Right renal cortex interstitium (tissue), 3 donors: ENCODE measurements around the gene STPG4. TPM values are rescaled to one million over a fixed set of nuclear protein-coding genes. Genes with fewer than 3 reads are reported as not detected.
"Not testable (repeated sequence)": the region's sequence is repeated elsewhere in the genome, so short reads cannot be mapped to it uniquely, and the experiment has no call there.

Experiments
- DNase-seq, 3 donors: peaks; one replicate each; pipeline ENCODE4 v3.0.0-alpha.2; 2013; ENCODE audit warnings: low read depth in 3 of 3, low spot score in 2 of 3
- polyA plus RNA-seq, 3 donors: library from polyadenylated mRNA; unstranded; fragments of 120-200 nt; gene quantifications; one replicate each; pipeline ENCODE4 v1.2.1, GENCODE V29; 2013; ENCODE audit not compliant: insufficient read length in 3 of 3

STPG4 gene
- polyA plus RNA-seq, 3 donors: not detected

GRCh38 chr2:47129191-47129706 is 25.9 kb downstream of the STPG4 start:
- no peak for DNase-seq

DNA sequence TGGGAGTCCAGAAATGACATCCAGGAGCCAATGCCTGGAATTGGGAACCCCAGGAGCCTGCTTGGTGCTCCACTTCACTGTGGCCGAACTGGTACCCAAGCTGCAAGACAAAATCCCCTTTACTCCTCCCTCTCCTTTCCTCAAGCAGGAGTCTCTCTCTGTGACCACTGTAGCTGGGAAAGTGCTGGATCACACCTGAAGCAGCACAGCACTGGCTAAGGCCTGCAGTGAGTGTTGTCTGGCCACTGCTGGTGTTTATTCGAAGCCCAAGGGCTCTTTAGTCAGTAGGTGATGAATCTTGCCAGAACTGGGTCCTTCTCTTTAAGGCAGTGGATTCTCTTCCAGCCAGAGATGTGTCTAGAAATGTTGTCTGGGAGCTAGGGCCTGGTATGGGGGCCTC is 26.4 kb downstream of the STPG4 start:
- no peak for DNase-seq

DNA sequence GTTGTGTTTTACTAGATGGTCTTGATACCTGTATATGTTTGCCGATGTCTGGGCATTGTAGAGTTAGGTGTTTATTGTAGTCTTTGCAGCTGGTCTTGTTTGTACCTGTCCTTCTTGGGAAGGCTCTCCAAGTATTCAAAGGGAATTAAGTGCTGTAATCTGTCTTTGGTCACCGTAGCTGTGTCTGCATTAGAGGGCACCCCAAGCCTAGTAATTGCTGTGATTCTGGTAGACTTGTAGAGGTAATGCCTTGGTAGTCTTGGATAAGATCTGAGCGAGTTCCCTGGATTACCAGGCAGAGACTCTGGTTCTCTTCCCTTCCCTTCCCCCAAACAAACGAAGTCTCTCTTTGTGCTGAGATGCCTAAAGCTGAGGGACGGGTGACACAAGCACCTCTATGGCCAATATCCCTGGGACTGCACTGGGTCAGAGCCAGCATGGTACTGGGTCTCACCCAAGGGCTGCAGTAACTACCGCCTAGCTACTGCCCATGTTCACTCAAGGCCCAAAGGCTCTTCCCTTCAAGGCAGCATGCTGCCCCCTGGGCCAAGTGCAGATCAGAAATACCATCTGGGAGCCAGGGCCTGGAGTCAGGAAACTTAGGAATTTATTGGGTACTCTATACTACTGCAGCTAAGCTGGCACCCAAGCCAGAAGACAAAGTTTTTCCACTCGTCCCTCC is 27.1 kb downstream of the STPG4 start:
- no peak for DNase-seq

DNA sequence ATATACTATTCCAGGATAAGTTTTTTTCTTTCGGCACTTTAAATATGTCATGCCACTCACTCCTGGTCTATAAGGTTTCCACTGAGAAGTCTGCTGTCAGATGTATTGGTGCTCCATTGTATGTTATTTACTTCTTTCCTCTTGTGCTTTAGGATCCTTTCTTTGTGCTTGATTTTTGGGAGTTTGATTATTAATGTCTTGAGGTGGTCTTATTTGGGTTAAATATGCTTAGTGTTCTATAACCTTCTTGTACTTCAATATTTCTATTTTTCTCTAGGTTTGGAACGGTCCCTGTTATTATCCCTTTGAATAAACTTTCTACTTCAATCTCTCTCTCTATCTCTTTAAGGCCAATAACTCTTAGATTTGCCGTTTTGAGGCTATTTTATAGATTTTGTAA is 28.3 kb downstream of the STPG4 start:
- no peak for DNase-seq

DNA sequence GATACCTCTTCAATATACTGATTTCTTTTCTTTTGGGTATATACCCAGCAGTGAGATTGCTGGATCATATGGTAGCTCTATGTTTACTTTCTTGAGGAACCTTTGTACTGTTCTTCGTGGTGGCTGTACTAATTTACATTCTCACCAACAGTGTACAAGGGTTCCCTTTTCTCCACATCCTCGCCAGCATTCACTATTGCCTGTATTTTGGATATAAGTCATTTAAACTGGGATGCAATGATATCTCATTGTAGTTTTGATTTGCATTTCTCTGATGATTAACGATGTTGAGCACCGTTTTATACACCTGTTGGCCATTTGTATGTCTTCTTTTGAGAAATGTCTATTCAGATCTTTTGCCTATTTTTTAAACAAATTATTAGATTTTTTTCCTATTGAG is 30.4 kb downstream of the STPG4 start:
- not testable (repeated sequence) for DNase-seq

- DNase-seq: not testable (repeated sequence)
Observed at GRCh38 chr2:47120424-47120823, 34.7 kb downstream of the STPG4 start.

DNA sequence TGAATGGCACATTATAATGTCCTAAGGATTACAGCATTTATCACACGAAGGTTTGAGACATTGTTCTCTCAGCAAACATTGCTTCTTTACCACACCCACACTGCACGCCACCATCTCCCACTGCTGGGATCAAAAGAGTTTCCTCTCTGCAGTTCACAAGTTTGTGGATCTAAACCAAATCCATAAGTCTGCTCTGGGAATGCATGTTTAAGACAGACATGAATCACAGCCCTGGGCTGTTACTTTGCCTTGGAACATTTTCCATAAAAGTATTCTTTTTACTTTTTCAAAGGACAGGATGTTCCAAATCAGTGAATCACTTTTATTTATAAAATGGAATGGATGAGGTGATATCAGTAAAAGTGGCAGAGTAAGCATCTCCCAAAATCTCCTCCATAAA is 36.1 kb downstream of the STPG4 start:
- no peak for DNase-seq

DNA sequence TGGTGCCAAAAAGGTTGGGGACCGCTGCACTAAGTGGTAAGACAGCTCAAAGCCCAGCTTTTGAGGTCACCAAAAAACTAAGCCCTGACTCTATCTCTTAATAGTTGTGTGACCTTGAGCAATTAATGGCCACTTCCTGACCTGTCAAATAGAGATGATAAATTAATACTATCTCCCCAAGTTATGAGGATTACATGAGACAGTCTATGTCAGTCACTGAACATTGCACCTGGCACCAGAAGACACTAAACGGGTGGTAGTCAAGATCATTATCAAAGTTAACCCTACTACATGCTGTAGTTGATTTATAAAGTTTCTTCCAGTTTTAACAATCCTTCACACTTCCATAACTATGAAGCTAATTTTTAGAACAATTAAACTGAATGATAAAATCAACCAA is 36.5 kb downstream of the STPG4 start:
- no peak for DNase-seq

GRCh38 chr2:47112665-47113435 is 42.3 kb downstream of the STPG4 start:
- no peak for DNase-seq

DNA sequence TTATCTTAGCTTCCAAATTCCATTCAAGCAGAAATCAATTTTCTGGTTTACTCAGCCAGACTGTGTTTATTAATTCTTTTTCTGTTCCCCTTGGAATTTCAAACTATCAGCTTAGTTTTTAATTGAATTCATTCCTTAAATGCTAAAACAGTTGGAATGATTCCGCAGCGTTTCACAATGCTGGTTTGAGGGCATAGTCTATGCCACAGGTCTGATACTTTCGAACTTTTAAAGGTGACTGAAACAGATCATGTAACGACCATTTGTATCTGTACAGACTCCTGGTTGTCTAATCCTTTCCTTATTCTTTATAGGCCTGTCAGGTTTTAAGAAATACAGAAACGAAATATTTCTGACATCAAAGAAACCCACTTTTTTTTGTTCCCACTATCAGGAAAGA is 45.4 kb downstream of the STPG4 start:
- DNase-seq: no peak

DNA sequence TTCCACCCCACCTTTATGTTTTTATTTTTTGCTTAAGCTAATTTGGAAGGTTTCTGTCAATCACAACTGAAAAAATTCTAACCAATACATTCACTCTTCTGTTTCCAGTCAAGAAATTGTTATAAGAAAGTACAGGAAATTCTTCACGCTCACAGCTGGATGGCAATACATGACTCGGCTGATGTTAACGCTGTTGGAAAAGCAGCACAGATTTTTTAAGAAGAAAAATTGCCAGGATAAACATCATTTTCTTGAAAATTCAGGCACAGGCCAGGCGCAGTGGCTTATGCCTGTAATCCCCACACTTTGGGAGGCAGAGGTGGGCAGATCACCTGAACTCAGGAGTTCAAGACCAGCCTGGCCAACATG is 46.1 kb downstream of the STPG4 start:
- no peak for DNase-seq

DNA sequence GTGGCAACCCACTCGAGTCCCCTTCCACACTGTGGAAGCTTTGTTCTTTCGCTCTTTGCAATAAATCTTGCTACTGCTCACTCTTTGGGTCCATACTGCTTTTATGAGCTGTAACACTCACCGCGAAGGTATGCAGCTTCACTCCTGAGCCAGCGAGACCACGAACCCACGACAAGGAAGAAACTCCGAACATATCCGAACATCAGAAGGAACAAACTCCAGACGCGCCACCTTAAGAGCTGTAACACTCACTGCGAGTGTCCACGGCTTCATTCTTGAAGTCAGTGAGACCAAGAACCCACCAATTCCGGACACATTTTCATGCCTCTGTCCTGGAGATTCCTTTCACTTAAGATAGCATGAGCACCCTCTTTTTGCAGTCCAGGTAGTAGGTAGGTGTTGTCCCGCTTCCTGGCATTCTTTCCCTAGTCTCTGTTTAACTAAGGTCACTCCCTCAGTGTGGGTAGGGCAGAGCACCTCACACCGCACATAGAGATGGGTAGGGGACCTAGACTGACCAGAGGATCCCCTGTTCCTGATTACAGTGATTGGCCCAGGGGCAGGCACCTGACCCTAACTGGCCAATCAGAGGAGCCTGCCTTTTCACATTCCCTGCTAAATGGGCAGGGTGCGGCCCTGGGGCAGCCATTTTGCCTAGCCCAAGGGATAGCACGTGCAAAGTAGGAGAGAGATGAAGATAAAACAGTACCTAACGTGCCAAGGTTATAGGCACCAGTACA is 46.7 kb downstream of the STPG4 start:
- not testable (repeated sequence) for DNase-seq

DNA sequence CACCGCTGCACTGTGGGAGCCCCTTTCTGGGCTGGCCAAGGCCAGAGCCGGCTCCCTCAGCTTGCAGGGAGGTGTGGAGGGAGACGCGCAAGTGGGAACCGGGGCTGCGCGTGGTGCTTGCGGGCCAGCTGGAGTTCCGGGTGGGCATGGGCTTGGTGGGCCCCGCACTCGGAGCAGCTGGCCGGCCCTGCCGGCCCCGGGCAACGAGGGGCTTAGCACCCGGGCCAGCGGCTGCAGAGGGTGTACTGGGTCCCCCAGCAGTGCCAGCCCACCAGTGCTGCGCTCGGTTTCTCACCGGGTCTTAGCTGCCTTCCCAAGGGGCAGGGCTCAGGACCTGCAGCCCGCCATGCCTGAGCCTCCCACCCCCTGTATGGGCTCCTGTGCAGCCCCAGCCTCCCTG is 47.9 kb downstream of the STPG4 start:
- not testable (repeated sequence) for DNase-seq

DNA sequence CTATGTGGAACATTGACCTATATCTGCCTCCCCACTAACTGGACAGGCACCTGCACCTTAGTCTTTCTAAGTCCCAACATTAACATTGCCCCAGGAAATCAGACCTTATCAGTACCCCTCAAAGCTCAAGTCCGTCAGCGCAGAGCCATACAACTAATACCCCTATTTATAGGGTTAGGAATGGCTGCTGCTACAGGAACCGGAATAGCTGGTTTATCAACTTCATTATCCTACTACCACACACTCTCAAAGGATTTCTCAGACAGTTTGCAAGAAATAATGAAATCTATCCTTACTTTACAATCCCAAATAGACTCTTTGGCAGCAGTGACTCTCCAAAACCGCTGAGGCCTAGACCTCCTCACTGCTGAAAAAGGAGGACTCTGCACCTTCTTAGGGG is 48.9 kb downstream of the STPG4 start:
- DNase-seq: not testable (repeated sequence)

GRCh38 chr2:47099712-47100111 is 55.4 kb downstream of the STPG4 start:
- DNase-seq: not testable (repeated sequence)

DNA sequence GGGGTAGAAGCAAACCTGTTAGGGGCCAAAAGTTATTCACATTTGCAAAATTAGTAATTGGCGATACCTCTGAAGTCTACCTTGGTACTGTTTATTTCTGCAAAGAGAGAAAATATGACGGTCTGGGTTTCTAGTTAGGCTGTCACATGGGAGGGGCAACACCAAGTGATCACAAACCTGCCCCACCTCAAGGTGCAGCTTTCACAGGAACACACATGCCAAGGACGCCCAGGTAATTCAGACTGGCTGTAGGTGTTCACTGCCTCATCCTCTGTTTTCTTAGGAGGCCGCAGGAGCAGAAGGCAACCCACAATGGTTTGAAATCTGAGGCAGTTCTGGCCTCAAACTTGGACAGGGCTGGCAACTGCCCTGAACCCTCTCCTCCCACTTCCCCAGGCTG is 56.2 kb downstream of the STPG4 start:
- no peak for DNase-seq

DNA sequence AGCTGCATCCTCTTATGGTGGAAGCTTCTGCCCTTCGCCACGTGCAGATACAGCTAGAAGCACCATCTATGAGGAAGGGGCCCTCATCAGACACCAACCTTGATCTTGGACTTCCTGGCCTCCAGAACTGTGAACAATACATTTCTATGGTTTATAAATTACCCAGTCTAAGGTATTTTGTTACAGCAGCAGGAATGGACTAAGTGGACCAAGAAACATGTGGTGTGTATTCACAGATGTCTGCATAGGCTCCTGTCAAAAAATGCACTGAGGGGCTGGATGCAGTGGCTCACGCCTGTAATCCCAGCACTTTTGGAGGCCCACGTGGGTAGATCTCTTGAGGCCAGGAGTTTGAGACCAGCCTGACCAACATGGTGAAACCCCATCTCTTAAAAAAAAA is 57.5 kb downstream of the STPG4 start:
- no peak for DNase-seq

GRCh38 chr2:47096451-47096850 is 58.7 kb downstream of the STPG4 start:
- no peak for DNase-seq

DNA sequence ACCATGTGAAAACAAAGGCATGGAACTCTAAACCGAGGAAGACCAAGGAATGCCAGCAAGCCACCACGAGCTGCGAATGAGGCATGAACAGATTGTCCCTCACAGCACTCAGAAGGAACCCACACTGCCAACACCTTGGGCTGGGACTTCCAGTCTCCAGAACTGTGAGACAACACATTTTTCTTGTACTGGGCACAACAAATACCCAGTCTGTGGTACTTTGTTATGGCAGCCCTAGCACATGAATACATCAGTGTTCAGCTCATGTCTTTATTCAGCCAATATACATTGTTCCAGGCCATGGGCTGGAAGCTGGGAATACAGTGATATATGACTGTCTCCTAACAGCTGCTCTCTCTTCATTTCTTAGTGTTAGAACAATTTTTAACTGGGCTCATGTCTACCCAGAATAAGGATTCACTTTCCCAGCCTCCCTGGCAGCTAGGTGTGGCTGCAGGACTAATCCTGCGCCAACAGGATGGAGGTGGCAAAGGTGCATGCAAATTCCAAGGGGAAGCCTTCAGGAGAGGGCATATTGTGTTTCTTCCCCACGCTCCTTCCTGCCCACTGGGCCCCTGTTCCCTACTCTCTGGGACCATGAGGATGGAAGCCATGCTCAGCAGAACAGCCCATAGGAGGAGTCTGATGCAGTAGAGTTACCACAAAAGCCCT is 59.6 kb downstream of the STPG4 start:
- no peak for DNase-seq

- DNase-seq: no peak
Observed at GRCh38 chr2:47094511-47095142, 60.5 kb downstream of the STPG4 start.
